GM18951 (cell line): ENCODE results near the gene RAD51B.
"Not testable (repeated sequence)": the region's sequence is repeated elsewhere in the genome, so short reads cannot be mapped to it uniquely, and the experiment has no call there.

ENCODE experiments used
- POLR2A ChIP-seq: IDR thresholded peaks from 4 replicates; pipeline ENCODE4 v1.6.1; 2011; ENCODE audit warnings: mild to moderate bottlenecking; ENCODE audit not compliant: insufficient read length, insufficient read depth; ENCODE audit errors: extremely low read depth
- in situ Hi-C: fragments of 300-500 bp; cut with MboI; formaldehyde crosslinking; loops from one replicate; pipeline ENCODE4 v1.12.0; 2022; ENCODE audit warnings: low sequenced_read_pairs, mixed read lengths, inconsistent platforms; ENCODE audit not compliant: unreplicated experiment

RAD51B gene

GRCh38 chr14:67971627-67972625 is 152.3 kb downstream of the RAD51B start:
- TF ChIP-seq POLR2A, result no peak
- in situ Hi-C loops, result no loop called here

GRCh38 chr14:67973436-67973835 is 153.9 kb downstream of the RAD51B start:
- in situ Hi-C loops, result no loop called here

GRCh38 chr14:67975470-67975869 is 155.9 kb downstream of the RAD51B start:
- no peak for TF ChIP-seq POLR2A
- in situ Hi-C loops, result no loop called here

More at GRCh38 chr14:67973436-67973835, 153.9 kb downstream of the RAD51B start:
- TF ChIP-seq POLR2A, result no peak

GRCh38 chr14:67977434-67978034 is 158.0 kb downstream of the RAD51B start:
- in situ Hi-C loops, result no loop called here
- no peak for TF ChIP-seq POLR2A

DNA sequence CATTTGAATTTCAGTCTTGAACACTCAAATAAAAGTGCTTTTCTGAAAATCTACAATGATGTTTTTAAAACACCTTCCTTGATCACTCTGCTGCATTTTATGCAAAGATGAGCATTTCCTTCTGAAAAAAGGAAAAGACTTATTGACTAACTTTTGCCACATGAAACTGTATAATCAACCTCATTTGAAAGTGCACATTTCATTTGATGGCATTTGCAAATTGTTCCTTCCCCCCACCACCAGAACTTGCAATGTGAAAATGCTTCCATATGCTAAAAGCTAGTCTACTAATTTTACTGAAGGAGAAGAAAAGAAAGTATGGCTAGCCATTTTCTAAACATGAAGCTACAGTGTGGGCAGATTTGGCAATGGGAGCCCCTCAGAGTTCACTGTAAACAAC is 159.2 kb downstream of the RAD51B start:
- in situ Hi-C loops, result no loop called here
- TF ChIP-seq POLR2A, result no peak

DNA sequence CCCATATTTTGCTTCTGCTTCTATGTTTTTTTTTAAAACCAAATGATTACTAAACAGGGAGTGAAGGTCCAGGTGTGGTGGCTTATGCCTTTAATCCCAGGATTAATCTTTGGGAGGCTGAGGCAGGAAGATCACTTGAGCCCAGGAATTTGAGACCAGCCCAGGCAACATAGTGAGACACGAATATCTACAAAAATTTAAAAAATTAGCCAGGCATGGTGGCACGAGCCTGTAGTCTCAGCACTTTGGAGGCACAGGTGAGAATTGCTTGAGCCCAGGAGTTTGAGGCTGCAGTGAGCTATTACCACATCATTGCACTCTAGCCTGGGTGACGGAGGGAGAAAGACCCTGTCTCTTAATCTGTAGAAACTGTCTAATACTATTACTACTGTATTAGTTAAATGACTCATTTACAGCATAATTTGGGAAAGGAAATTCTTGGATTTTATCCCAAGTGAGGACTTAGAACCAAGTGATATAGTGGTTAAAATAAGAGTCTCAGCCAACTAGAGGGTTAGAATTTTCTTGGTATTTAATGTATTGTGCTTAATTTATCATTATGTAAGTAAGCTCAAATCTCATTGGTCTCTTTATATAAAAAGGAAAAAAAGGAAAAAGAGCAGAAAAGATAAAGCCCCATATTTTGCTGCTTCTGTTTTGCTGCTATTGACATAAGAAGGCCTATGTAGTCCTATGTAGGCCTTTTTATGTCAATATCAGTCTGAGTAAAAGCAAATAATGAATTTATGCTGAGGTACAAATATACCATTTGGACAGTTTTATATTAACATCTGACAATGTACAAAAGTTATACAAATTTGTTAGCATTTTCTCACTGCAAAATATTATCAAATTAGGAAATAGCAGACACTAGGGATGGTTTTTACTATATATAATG is 163.4 kb downstream of the RAD51B start:
- TF ChIP-seq POLR2A, result no peak

DNA sequence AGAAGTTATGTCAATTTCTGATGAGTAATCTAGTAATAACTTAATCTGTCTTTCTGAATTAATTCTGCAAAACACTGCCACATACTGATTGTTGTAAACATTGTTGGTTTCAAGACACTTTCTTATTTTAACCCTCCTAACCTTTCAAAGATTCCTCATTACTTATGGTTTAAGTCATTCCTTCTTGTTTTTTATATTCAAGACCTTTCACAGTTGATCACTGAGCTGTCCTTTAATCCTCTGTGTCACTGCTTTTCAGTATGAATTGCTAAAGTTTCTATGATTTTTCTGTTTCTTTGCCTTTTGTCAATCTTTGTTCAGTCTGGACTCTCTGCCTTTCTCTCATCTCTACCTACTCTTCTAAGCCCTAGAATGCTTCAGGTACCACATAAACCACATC is 164.7 kb downstream of the RAD51B start:
- TF ChIP-seq POLR2A, result no peak
- in situ Hi-C loops, result no loop called here

More for the DNA sequence above, 163.4 kb downstream of the RAD51B start:
- in situ Hi-C loops, result no loop called here

DNA sequence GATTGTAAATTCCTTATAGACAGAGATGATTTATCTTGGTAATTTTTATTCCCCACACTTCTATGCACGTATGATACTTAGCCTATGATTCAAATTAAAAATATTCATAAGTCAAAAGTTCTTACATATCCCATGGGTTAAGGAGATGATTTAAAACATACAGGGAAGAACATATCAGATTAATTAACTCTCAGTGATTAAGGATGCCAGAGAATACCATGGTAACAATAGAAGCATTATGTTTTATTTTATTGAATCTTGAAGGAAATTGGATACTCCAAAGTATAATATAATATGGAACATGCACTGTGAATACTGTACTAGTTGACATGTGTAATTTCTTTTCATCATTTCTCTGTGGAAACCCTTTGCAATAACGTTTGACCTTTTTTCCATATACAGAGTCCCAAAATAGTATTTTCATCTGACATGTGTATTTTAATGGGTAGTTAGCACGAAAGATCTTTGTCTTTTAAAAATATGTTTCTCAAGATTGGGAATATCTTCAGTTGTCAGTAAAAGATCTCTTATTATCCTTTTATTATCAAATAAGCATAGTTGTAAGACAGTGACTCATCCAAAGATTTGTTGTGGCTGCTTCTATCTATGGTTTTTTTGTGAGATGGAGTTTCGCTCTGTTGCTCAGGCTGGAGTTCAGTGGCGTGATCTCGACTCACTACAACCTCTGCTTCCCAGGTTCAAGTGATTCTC is 166.7 kb downstream of the RAD51B start:
- in situ Hi-C loops, result no loop called here
- no peak for TF ChIP-seq POLR2A

DNA sequence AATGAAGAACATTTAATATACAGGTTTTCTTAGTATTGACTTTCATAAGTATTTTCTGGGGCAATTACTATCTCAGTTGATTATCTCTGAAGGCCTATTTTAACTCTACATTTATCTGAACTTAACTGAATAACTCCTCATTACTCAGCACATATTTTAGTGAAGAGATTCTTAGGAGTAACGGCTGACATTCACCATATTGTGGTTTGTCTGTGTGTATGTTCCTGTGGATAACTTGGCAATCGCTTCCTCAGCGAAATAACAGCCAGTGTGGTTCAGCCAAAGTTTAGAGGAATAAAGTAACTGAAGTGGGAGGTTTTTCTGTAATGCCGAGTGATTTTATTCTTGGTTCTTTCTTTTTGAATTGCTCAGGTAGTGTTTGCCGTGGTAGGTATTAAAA is 168.0 kb downstream of the RAD51B start:
- in situ Hi-C loops, result no loop called here
- TF ChIP-seq POLR2A, result no peak

DNA sequence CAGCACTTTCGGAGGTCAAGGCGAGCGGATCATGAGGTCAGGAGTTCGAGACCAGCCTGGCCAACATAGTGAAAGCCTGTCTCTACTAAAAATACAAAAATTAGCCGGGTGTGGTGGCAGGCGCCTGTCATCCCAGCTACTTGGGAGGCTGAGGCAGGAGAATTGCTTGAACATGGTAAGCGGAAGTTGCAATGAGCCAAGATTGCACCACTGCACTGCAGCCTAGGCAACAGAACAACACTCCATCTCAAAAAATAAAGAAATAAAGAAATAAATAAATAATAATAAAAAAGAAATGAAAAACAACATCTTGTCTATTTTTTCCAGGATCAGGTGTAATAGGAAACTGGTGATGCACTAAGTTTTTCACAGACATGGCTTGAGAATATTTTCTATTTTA is 168.6 kb downstream of the RAD51B start:
- in situ Hi-C loops, result not testable (repeated sequence)

DNA sequence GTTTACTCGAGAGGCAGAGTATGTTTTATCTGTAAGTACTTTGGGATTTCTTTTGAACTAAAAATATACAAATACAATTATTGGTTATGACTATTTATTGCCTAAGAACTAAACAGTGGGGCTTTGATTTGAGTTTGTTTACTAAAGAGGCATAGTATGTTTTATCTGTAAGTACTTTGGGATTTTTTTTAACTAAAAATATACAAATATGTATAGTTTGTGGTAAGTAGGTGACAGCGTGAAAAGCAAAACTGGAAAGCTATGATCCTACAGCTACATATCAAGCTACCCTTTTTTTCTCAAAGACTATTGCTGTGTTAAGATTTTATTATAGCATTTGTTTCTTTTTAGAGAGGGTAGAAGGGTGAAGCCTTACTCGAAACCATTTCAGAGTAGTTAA is 171.0 kb downstream of the RAD51B start:
- in situ Hi-C loops, result no loop called here
- no peak for TF ChIP-seq POLR2A

- no peak for TF ChIP-seq POLR2A
- in situ Hi-C loops, result no loop called here
Observed at GRCh38 chr14:67994531-67994930, 175.0 kb downstream of the RAD51B start.

GRCh38 chr14:67996235-67996634 is 176.7 kb downstream of the RAD51B start:
- in situ Hi-C loops, result no loop called here
- TF ChIP-seq POLR2A, result no peak

DNA sequence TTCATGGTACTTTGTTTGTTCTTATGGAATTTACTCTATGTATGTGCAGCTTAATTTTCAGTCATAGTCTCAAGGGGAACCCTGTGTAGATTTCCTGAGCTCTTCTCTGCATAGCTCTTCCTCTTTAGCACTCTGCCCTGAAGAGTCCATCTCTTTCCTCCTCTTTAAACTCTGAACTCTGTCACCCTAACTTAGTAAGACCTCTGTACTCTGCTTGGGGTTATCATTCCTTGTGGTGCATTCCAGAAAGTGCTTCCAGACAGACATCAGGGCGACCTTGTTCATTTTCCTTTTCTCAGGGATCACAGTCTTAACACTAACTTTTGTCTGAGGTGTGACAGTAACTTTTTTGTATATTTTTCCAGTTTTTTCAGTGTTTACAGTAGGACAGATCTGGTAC is 179.3 kb downstream of the RAD51B start:
- no peak for TF ChIP-seq POLR2A
- in situ Hi-C loops, result no loop called here
